Dedifferentiated amniotic fluid mesenchymal stem cell (primary cell): ENCODE data around the gene EFNB2.

ENCODE experiments used
- DNase-seq: peaks from one replicate; pipeline ENCODE4 v3.0.0-alpha.2; 2016; ENCODE audit errors: extremely low spot score

The EFNB2 gene

DNA sequence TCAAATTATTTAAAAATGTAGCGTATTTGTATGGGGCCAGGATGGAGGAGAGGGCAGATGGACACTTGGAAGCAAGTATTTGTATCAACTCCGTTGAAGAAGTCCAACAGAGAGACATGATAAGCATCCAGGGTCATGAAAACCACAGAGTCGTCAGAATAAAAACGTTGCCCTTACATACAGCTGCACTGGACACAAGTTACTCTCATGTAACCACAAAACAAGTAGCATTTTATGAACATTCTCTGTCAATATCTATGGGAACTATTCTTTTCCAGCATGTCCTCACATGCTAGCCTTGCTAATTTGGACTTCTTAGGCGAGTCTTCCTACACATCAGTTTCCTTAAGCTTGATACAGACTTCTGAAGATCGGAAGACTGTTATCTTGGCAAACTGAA lies 35.0 kb downstream of the EFNB2 start:
- no peak for DNase-seq

DNA sequence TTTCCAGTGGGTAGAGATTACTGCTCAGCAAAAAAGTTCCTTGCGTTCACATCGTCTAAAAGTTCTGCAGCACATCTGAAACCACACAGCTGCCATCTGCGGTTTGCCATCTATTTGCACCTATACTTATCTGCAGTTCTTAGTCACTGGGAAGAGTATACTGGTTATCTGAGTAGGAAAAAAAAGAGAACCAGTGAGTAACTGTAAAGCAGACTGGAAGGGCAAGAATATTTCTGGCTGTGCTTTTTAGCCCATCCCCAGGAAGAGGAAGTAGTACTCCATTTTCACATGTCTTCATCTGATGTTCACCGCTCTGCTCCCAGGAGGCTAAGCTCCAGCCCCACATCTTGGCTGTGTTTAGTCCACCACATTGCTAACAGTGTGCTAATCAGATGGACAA lies 35.6 kb downstream of the EFNB2 start:
- DNase-seq, result no peak

- DNase-seq, result no peak
Measured at GRCh38 chr13:106499113-106499512, 36.3 kb downstream of the EFNB2 start.

DNA sequence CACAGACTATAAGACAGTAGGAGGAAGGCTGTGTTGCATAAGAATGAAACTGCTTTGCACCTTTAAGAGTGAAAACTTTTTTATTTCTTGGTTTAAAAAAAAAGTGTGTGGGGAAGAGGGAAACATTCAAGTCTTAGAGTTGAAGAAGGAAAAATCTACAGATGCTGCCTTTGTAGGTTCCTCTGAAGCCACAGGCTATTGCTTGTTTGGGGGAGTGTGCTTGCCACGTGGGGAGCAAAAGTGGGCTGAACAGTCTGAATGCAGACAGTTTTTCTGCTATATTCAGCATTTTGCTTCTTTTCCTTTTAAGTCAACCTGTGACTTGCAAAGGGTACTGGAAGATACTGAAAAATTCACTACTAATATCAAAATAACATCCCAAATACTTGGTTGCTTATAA lies 36.9 kb downstream of the EFNB2 start:
- DNase-seq, result no peak

DNA sequence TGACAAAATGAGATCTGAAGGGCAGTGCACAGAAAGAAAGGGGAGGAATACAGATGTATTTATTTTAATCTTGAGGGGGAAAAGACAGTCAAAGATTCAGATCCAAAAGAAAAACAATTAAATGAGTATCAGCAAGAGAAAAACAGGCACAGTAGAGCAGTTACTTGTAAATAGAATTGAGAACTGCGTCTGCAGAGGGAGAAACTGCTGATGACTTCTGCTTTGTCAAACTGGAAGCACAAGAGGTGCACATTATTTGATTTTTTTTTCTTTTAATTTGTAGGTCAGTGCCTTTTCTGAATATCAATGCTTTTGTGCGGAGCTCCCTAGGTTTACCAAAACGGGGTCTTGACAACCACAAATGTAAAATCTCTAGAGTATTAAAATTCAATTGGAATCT lies 37.3 kb downstream of the EFNB2 start:
- no peak for DNase-seq

- DNase-seq, result no peak
Measured at GRCh38 chr13:106497079-106497478, 38.4 kb downstream of the EFNB2 start.

DNA sequence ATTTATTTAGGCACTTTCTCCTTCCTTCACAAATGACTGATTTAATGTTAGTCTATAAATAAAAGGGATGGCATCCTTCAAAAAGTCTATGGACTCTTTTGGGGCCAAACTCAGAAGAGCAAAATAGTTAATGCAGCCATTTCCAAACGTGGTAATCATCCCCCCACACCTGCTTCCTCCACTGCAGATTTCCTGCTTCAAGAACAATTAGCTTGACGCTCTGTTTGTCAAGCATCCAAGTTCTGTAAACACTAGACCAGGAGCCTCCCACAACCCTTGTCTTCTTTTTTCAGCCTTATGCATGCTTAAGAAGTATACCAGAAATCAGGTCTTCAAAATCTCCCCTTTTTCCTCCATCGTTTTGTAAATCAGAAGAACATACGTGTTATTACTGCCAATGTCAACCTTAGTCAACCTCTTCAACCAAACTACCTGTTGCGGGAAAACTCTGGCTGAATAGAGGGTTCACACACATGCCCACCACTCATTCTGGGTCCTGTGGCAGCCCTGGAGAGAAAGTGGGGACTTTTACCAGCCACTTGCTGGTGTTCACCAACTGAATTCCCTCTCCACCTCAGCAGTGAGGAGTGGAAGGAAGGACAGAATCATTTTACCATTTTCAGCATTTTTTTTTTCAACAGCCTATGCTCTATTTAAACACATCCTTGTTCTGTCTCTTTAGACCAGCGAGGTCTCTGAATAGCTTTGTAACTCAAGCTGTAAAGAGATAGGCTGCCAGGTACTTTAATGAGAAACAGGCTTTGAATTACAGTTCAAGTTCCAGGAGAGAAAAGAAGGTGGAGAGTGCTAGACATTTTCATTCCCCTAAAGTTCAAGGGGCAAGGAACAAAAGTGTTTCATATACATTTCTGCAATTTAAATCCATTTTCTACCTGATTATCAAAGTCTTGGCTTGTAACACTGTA lies 39.1 kb downstream of the EFNB2 start:
- DNase-seq, result no peak

- DNase-seq, result no peak
Measured at GRCh38 chr13:106494936-106495335, 40.5 kb downstream of the EFNB2 start.

DNA sequence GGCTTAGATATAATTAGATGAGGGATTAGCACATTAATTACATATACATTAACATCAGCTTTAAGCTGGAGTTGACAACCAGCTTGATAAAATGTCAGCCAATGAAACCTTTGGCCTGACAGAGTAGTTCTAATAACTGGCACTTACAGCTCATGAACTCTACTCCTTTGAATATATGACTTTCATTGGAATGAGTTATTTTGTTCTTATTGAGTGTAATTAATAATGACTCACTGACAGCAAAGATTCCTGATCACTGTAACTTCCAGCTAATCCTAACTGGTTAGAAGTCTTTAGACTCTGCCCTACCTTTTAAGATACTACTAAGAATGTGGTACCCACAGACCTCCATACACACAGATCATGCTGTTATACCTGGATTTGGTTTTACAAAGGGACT lies 41.0 kb downstream of the EFNB2 start:
- no peak for DNase-seq

- DNase-seq, result no peak
Measured at GRCh38 chr13:106493533-106494220, 41.8 kb downstream of the EFNB2 start.

GRCh38 chr13:106492588-106493475 lies 42.6 kb downstream of the EFNB2 start:
- no peak for DNase-seq

DNA sequence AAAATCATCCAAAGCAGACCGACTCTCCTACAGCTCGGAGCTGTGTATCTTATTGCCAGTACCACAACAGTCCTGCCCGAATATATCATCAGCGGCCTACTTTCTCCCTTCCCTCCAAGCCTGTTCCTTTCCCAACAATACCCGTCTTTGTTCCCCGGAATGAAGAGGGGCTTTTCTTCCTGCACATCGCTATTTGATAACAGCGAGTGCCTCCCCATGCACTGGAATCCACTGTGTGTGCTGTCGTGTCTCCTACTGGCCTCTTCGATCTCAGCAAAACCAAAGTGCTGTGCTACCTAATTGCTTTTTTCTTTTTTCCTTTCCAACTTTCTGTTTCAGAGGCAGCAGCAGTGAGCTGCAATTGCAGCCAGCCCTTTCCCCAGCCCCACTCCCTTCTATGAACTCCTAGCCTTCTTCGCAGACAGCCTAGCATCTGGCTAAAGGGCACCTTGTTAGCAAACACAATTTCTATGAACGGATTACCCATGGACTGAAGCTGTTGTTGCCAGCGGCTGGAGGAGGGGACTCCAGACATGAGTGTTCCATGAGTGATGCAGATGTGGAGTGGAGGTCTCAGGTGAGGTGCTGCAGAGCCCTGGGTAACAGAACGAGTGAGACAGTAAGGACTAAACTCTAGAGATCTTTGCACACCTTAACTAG lies 43.4 kb downstream of the EFNB2 start:
- DNase-seq, result no peak

DNA sequence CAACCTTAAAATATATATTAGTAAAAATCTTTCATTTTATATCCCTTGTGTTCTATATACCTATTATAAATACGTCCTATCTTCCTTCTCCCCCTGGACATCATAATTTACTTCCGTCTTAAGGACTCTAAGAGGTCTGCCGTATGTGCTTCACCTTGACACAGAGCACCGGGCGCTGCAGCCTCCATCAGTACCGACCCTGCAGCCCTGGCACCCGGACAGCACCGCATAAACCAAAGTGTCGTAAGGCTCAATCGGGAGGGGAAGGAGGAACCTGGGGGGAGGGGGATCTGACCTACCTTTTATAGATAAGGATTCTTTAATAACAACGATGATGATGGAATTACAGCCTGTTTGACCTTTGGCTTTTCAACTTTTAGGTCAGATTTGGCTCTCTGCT lies 44.0 kb downstream of the EFNB2 start:
- DNase-seq, result no peak

GRCh38 chr13:106490569-106491321 lies 44.7 kb downstream of the EFNB2 start:
- no peak for DNase-seq

DNA sequence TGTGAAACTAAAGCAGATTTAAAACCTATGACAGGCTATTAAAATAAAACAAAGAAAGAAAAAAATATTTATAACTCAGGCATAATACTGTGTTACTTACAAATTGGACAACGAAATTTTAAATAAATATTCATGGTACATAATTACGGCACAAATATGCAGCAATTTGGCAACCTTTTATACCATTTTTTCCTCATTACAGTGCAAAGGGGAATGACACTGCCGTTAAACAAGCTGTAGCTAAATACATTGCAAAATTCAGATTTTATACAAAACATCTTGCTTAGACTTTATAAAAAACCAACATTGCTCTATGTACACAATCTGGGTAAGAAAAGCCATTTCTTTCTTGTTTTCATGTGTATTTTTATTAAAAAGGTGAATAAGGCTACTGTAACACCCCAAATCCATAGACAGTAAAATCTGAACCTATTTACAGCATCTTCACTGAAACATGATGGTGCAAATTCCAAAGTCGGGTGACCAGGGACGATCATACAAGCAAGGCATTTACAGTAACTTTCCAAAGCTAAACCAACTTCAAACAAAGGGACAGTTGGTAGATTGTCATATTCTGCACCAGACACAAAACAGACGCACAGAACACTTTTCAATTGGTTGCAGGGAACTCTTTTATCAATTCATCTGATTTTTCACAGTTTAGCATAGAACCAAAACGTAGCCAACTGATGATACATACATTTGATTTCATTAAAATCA lies 45.5 kb downstream of the EFNB2 start:
- DNase-seq, result no peak

GRCh38 chr13:106488686-106489085 lies 46.8 kb downstream of the EFNB2 start:
- DNase-seq, result no peak

- no peak for DNase-seq
Measured at GRCh38 chr13:106488076-106488475, 47.4 kb downstream of the EFNB2 start.

DNA sequence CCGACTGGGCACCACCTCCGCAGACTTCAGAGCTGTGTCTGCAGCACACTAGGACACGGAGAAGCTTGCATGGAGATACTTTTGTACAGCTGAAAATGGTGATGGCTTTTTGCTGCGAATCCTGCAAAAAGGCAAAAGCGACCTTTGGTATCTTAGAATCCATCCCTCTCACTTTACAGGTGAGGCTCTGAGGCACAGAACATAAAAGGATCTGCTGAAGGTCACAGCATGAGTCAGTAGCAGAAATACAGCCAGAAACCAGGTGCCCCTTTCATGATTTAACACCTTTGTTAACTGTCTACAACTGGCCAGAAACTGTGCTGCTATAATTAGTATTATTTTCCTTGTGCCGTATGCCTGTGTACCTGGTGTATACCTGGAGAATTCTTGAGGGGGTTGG lies 48.3 kb downstream of the EFNB2 start:
- no peak for DNase-seq

- no peak for DNase-seq
Measured at GRCh38 chr13:106486287-106486686, 49.2 kb downstream of the EFNB2 start.

GRCh38 chr13:106484537-106485193 lies 50.8 kb downstream of the EFNB2 start:
- no peak for DNase-seq
